ENCODE data around the gene DAAM2. TPM values are rescaled to one million over a fixed set of nuclear protein-coding genes. Genes with fewer than 3 reads are reported as not detected.

The DAAM2 gene
- total RNA-seq, 6 experiments from 2014 or later, result 1.6 to 9.8 (median 4.7) TPM

- intact Hi-C loops (cut with DNase I), result no loop called here
- Histone ChIP-seq H3K27me3 (no peaks in the 10 kb centered on the region), H3K4me1 (no peaks in the 10 kb centered on the region), H3K27ac (no peak overlapping the region), H3K36me3 (no peaks in the 10 kb centered on the region), H3K9me3 (no peaks in the 10 kb centered on the region), H3K4me3 (no peak overlapping the region)
- peak; percentile 35 to 87 (median 82) for DNase-seq
- peak; percentile 57 to 98 (median 74) for ATAC-seq
- 46% methylated on average over 2 of the region's 4 CpGs for WGBS (ENCODE audit: insufficient coverage, low coverage, low lambda C conversion rate, missing lambda C conversion rate)
- TF ChIP-seq POLR2A (IDR thresholded peaks at IDR 0.05) (no peak), CTCF (IDR thresholded peaks at IDR 0.05) (no peak)
These were observed 14.5 kb upstream of the DAAM2 start for GRCh38 chr6:39777661-39778060.

GRCh38 chr6:39778581-39779255 lies 13.5 kb upstream of the DAAM2 start:
- intact Hi-C loops (cut with DNase I), result no loop called here
- no peak for DNase-seq
- no peak for ATAC-seq
- H3K9me3 ChIP-seq, result no peaks in the 10 kb centered on the region
- H3K4me1 ChIP-seq, result no peaks in the 10 kb centered on the region
- 67% methylated on average over 1 of the region's 2 CpGs for WGBS (ENCODE audit: insufficient coverage, low coverage, low lambda C conversion rate, missing lambda C conversion rate)
- no peaks in the 10 kb centered on the region for H3K36me3 ChIP-seq
- no peaks in the 10 kb centered on the region for H3K27me3 ChIP-seq
- TF ChIP-seq CTCF (IDR thresholded peaks at IDR 0.05), result no peak
- no peak for TF ChIP-seq POLR2A (IDR thresholded peaks at IDR 0.05)
- no peak overlapping the region for H3K4me3 ChIP-seq
- no peak overlapping the region for H3K27ac ChIP-seq

- ATAC-seq (no peak), DNase-seq (no peak)
- WGBS (ENCODE audit: insufficient coverage, low coverage, low lambda C conversion rate, missing lambda C conversion rate), result 71% methylated on average over 2 of the region's 2 CpGs
- intact Hi-C loops (cut with DNase I), result no loop called here
- no peaks in the 10 kb centered on the region for H3K36me3 ChIP-seq
- no peak overlapping the region for H3K27ac ChIP-seq
- H3K27me3 ChIP-seq, result no peaks in the 10 kb centered on the region
- H3K4me1 ChIP-seq, result no peaks in the 10 kb centered on the region
- TF ChIP-seq POLR2A (IDR thresholded peaks at IDR 0.05) (no peak), CTCF (IDR thresholded peaks at IDR 0.05) (no peak)
- H3K4me3 ChIP-seq, result no peak overlapping the region
- no peaks in the 10 kb centered on the region for H3K9me3 ChIP-seq
These were observed 6.9 kb upstream of the DAAM2 start for GRCh38 chr6:39785281-39785680.

- TF ChIP-seq POLR2A (IDR thresholded peaks at IDR 0.05) (no peak), CTCF (IDR thresholded peaks at IDR 0.05) (no peak)
- Histone ChIP-seq H3K27ac (no peak overlapping the region), H3K4me3 (no peak overlapping the region), H3K27me3 (no peaks in the 10 kb centered on the region), H3K9me3 (no peaks in the 10 kb centered on the region), H3K4me1 (peaks cover 0 to 2% (median under 1%) of the 10 kb centered on the region in 4 donors), H3K36me3 (no peaks in the 10 kb centered on the region)
- ATAC-seq, result no peak
- WGBS (ENCODE audit: insufficient coverage, low coverage, low lambda C conversion rate, missing lambda C conversion rate), result 53% methylated on average over 1 of the region's 1 CpG
- intact Hi-C loops (cut with DNase I), result no loop called here
- DNase-seq, result no peak
These were observed 5.5 kb upstream of the DAAM2 start for GRCh38 chr6:39786649-39787048.

Data from right lobe of liver (tissue), 6 donors.